ENCODE data around the gene ATF3. TPM values are rescaled to one million over a fixed set of nuclear protein-coding genes. Genes with fewer than 3 reads are reported as not detected.

Gene ATF3
- total RNA-seq, 2 experiments from 2014 or later: 2.7 to 2.9 TPM

- Histone ChIP-seq H3K4me1 (ENCODE audit: insufficient read depth, low read length, poor library complexity, severe bottlenecking) (peaks cover 8% of the 10 kb centered on the region), H3K36me3 (ENCODE audit: insufficient read depth, low read length) (no peaks in the 10 kb centered on the region), H3K4me2 (ENCODE audit: low read length) (no peak overlapping the region), H4K20me1 (ENCODE audit: insufficient read depth, low read length) (no peaks in the 10 kb centered on the region), H3K79me2 (ENCODE audit: insufficient read depth, low read depth, low read length) (no peaks in the 10 kb centered on the region), H3K9me3 (ENCODE audit: low read length) (no peaks in the 10 kb centered on the region), H2AFZ (ENCODE audit: low read length) (no peak overlapping the region), H3K4me3 (ENCODE audit: low read depth, low read length, poor library complexity, severe bottlenecking) (no peak overlapping the region), H3K27ac (ENCODE audit: low read depth, low read length, poor library complexity, severe bottlenecking) (no peak overlapping the region), H3K9me2 (ENCODE audit: insufficient read depth, low read length) (no peaks in the 10 kb centered on the region)
- POLR2A ChIA-PET: no interaction called here
- CTCF ChIA-PET (ENCODE audit: unreplicated experiment): no interaction called here
- no TSS peak for BruUV-seq (replicated peaks)
- intact Hi-C loops (cut with micrococcal nuclease; ENCODE audit: unreplicated experiment): no loop called here
- TF ChIP-seq EZH2phosphoT487 (IDR thresholded peaks at IDR 0.05; ENCODE audit: borderline replicate concordance, low read depth, low read length) (no peak), CTCF (conservative IDR thresholded peaks at IDR 0.05; ENCODE audit: low read length) (no peak)
- DNase-seq (ENCODE audit: low spot score): peak; percentile 10
Observed at GRCh38 chr1:212640223-212640878, 31.8 kb downstream of the ATF3 start.

GRCh38 chr1:212641956-212642355, 33.4 kb downstream of the ATF3 start:
- CTCF ChIA-PET (ENCODE audit: unreplicated experiment): no interaction called here
- H3K9me2 ChIP-seq (ENCODE audit: insufficient read depth, low read length): no peaks in the 10 kb centered on the region
- H3K79me2 ChIP-seq (ENCODE audit: insufficient read depth, low read depth, low read length): no peaks in the 10 kb centered on the region
- H3K4me1 ChIP-seq (ENCODE audit: insufficient read depth, low read length, poor library complexity, severe bottlenecking): peaks cover 2% of the 10 kb centered on the region
- H3K36me3 ChIP-seq (ENCODE audit: insufficient read depth, low read length): no peaks in the 10 kb centered on the region
- no peaks in the 10 kb centered on the region for H4K20me1 ChIP-seq (ENCODE audit: insufficient read depth, low read length)
- POLR2A ChIA-PET: interaction anchor here (0.7 kb wide), 2 partner anchors 162 to 384 kb away, joined by 4 read pairs; no protein-coding TSS in a partner anchor
- H3K4me2 ChIP-seq (ENCODE audit: low read length): no peak overlapping the region
- H2AFZ ChIP-seq (ENCODE audit: low read length): no peak overlapping the region
- no peak for DNase-seq (ENCODE audit: low spot score)
- no peaks in the 10 kb centered on the region for H3K9me3 ChIP-seq (ENCODE audit: low read length)
- intact Hi-C loops (cut with micrococcal nuclease; ENCODE audit: unreplicated experiment): no loop called here
- H3K27ac ChIP-seq (ENCODE audit: low read depth, low read length, poor library complexity, severe bottlenecking): no peak overlapping the region
- TF ChIP-seq EZH2phosphoT487 (IDR thresholded peaks at IDR 0.05; ENCODE audit: borderline replicate concordance, low read depth, low read length) (no peak), CTCF (conservative IDR thresholded peaks at IDR 0.05; ENCODE audit: low read length) (no peak)
- H3K4me3 ChIP-seq (ENCODE audit: low read depth, low read length, poor library complexity, severe bottlenecking): no peak overlapping the region
- BruUV-seq (replicated peaks): no TSS peak

- no TSS peak for BruUV-seq (replicated peaks)
- ChIA-PET CTCF (ENCODE audit: unreplicated experiment) (interaction anchor here (0.5 kb wide), 1 partner anchor 40 kb away, joined by 3 read pairs; no protein-coding TSS in a partner anchor), POLR2A (no interaction called here)
- H3K27ac ChIP-seq (ENCODE audit: low read depth, low read length, poor library complexity, severe bottlenecking): no peak overlapping the region
- intact Hi-C loops (cut with micrococcal nuclease; ENCODE audit: unreplicated experiment): no loop called here
- no peak for DNase-seq (ENCODE audit: low spot score)
- H2AFZ ChIP-seq (ENCODE audit: low read length): no peak overlapping the region
- no peaks in the 10 kb centered on the region for H3K36me3 ChIP-seq (ENCODE audit: insufficient read depth, low read length)
- TF ChIP-seq CTCF (conservative IDR thresholded peaks at IDR 0.05; ENCODE audit: low read length) (no peak), EZH2phosphoT487 (IDR thresholded peaks at IDR 0.05; ENCODE audit: borderline replicate concordance, low read depth, low read length) (no peak)
- no peaks in the 10 kb centered on the region for H3K4me1 ChIP-seq (ENCODE audit: insufficient read depth, low read length, poor library complexity, severe bottlenecking)
- H3K4me2 ChIP-seq (ENCODE audit: low read length): no peak overlapping the region
- no peaks in the 10 kb centered on the region for H3K9me3 ChIP-seq (ENCODE audit: low read length)
- H3K79me2 ChIP-seq (ENCODE audit: insufficient read depth, low read depth, low read length): no peaks in the 10 kb centered on the region
- no peaks in the 10 kb centered on the region for H3K9me2 ChIP-seq (ENCODE audit: insufficient read depth, low read length)
- H3K4me3 ChIP-seq (ENCODE audit: low read depth, low read length, poor library complexity, severe bottlenecking): no peak overlapping the region
- H4K20me1 ChIP-seq (ENCODE audit: insufficient read depth, low read length): no peaks in the 10 kb centered on the region
Observed at GRCh38 chr1:212643877-212644276, 35.3 kb downstream of the ATF3 start.
